Measurements from ENCODE around the gene TRPM3. TPM values are rescaled to one million over a fixed set of nuclear protein-coding genes. Genes with fewer than 3 reads are reported as not detected.

Gene TRPM3
- total and polyA plus RNA-seq, 9 of the 15 experiments (the other 6 are each of a cell fraction or from before 2014, with no cell fraction given): 0.04 TPM; not detected in 8

- CTCF ChIA-PET (ENCODE audit: low intra/inter-chr PET ratio): no interaction called here
- POLR2A ChIA-PET: interaction anchor here (1.2 kb wide), 1 partner anchor 23 kb away, joined by 3 read pairs; no protein-coding TSS in a partner anchor
- Histone ChIP-seq H3K4me1 (replicated peaks in 1 of 2; ENCODE audit: control insufficient read depth in 2 of 2, insufficient read depth in 2 of 2, low read length in 2 of 2) (no peaks in the 10 kb centered on the region), H3K9me3 (replicated peaks; ENCODE audit: control insufficient read depth, insufficient read depth, low read depth, low read length) (no peaks in the 10 kb centered on the region), H3K9ac (ENCODE audit: insufficient read depth in 1 of 2, low read depth in 2 of 2, low read length in 2 of 2) (no peak overlapping the region), H3K4me3 (no peak overlapping the region), H3K27ac (ENCODE audit: extremely low read depth, low read depth, low read length) (no peak overlapping the region), H4K20me1 (replicated peaks; ENCODE audit: control insufficient read depth, insufficient read depth, low read length) (no peaks in the 10 kb centered on the region), H3K36me3 (ENCODE audit: control insufficient read depth, insufficient read depth, low read length) (no peaks in the 10 kb centered on the region), H3K79me2 (ENCODE audit: control insufficient read depth, insufficient read depth, low read length) (no peaks in the 10 kb centered on the region), H3K4me2 (ENCODE audit: insufficient read depth, low read length) (no peak overlapping the region), H3K9me1 (ENCODE audit: control insufficient read depth, insufficient read depth, low read length) (no peaks in the 10 kb centered on the region), H2AFZ (ENCODE audit: low read depth, low read length) (no peak overlapping the region), H3K27me3 (ENCODE audit: control insufficient read depth in 2 of 2, insufficient read depth in 2 of 2, low read length in 2 of 2) (no peaks in the 10 kb centered on the region)
- ATAC-seq (no peak), DNase-seq (ENCODE audit: extremely low read depth in 1 of 4, low spot score in 3 of 4) (no peak), FAIRE-seq (no peak)
- intact Hi-C loops (cut with micrococcal nuclease) (no loop called here), in situ Hi-C loops (cut with MboI) (no loop called here)
- 0% methylated on average over 1 of the region's 1 CpG for WGBS (ENCODE audit: insufficient coverage, low coverage, missing lambda C conversion rate)
- no TSS peak for BruUV-seq (replicated peaks)
- TF ChIP-seq ELF4 (CRISPR knock-in tag; IDR thresholded peaks at IDR 0.05): no peak
- no peak for TF ChIP-seq ZBED1 (IDR thresholded peaks at IDR 0.05)
- no peak for TF ChIP-seq HMG20A (CRISPR knock-in tag; conservative IDR thresholded peaks at IDR 0.05)
- no peak for TF ChIP-seq FOSL1 (tag; conservative IDR thresholded peaks at IDR 0.05)
- TF ChIP-seq ZNF449 (CRISPR knock-in tag; IDR thresholded peaks at IDR 0.05): no peak
- no peak for TF ChIP-seq ZBTB2 (IDR thresholded peaks at IDR 0.05)
- TF ChIP-seq ILK (tag; IDR thresholded peaks at IDR 0.05; ENCODE audit: borderline replicate concordance, low read depth): no peak
- no peak for TF ChIP-seq KDM1A (IDR thresholded peaks at IDR 0.05)
- TF ChIP-seq NR3C1 (CRISPR knock-in tag; IDR thresholded peaks at IDR 0.05): no peak
- no peak for TF ChIP-seq ZBTB7A (IDR thresholded peaks at IDR 0.05; ENCODE audit: borderline replicate concordance, control insufficient read depth, low read depth, low read length)
- TF ChIP-seq EHMT2 (IDR thresholded peaks at IDR 0.05): no peak
- no peak for TF ChIP-seq MIER1 (IDR thresholded peaks at IDR 0.05; ENCODE audit: low read depth)
- TF ChIP-seq PBX2 (CRISPR knock-in tag; IDR thresholded peaks at IDR 0.05; ENCODE audit: low read depth): no peak
- no peak for TF ChIP-seq PBX2 (tag; conservative IDR thresholded peaks at IDR 0.05; ENCODE audit: low read depth)
- no peak for TF ChIP-seq CREM (IDR thresholded peaks at IDR 0.05; ENCODE audit: low read depth)
- no peak for TF ChIP-seq HMGN3 (IDR thresholded peaks at IDR 0.05; ENCODE audit: borderline replicate concordance, extremely low read depth, insufficient read length, low read depth, low read length)
- no peak for TF ChIP-seq THAP12 (CRISPR knock-in tag; IDR thresholded peaks at IDR 0.05)
Measured at GRCh38 chr9:70971723-70972122, 149.7 kb downstream of the TRPM3 start.

All from K562 (cell line).